Ishikawa (cell line): ENCODE results near the gene C15orf40.

Experiments
- CEBPB ChIP-seq: IDR thresholded peaks from 2 replicates; pipeline ENCODE4 v1.6.1; 2012
- CREB1 ChIP-seq: IDR thresholded peaks from 2 replicates; pipeline ENCODE4 v1.6.1; 2012; ENCODE audit warnings: low read depth
- EGR1 ChIP-seq: IDR thresholded peaks from 2 replicates; pipeline ENCODE4 v1.6.1; 2012
- EP300 ChIP-seq: IDR thresholded peaks from 2 replicates; pipeline ENCODE4 v1.6.1; 2012; ENCODE audit warnings: borderline replicate concordance
- FOXM1 ChIP-seq: IDR thresholded peaks from 2 replicates; pipeline ENCODE4 v1.6.1; 2012; ENCODE audit warnings: low read depth, borderline replicate concordance
- NFIC ChIP-seq: IDR thresholded peaks from 2 replicates; pipeline ENCODE4 v1.6.1; 2012
- RAD21 ChIP-seq: IDR thresholded peaks from 2 replicates; pipeline ENCODE4 v1.6.1; 2012; ENCODE audit warnings: low read depth
- TAF1 ChIP-seq: IDR thresholded peaks from 2 replicates; pipeline ENCODE4 v1.6.1; 2012; ENCODE audit warnings: low read depth, mild to moderate bottlenecking
- TCF12 ChIP-seq: IDR thresholded peaks from 2 replicates; pipeline ENCODE4 v1.6.1; 2012; ENCODE audit warnings: low read depth
- TEAD4 ChIP-seq: IDR thresholded peaks from 2 replicates; pipeline ENCODE4 v1.6.1; 2012
- YY1 ChIP-seq: IDR thresholded peaks from 2 replicates; pipeline ENCODE4 v1.6.1; 2012; ENCODE audit warnings: low read depth
- ZBTB7A ChIP-seq: IDR thresholded peaks from 2 replicates; pipeline ENCODE4 v1.6.1; 2012; ENCODE audit warnings: low read depth
- TF ChIP-seq, protein P1 (sequence below): IDR thresholded peaks from 2 replicates; pipeline ENCODE4 v1.6.1; 2012; ENCODE audit warnings: low read depth, mild to moderate bottlenecking
- TF ChIP-seq, protein P2 (sequence below): IDR thresholded peaks from 2 replicates; pipeline ENCODE4 v1.6.1; 2012
- TF ChIP-seq, protein P3 (sequence below): IDR thresholded peaks from 2 replicates; pipeline ENCODE4 v1.6.1; 2012

Gene C15orf40

DNA sequence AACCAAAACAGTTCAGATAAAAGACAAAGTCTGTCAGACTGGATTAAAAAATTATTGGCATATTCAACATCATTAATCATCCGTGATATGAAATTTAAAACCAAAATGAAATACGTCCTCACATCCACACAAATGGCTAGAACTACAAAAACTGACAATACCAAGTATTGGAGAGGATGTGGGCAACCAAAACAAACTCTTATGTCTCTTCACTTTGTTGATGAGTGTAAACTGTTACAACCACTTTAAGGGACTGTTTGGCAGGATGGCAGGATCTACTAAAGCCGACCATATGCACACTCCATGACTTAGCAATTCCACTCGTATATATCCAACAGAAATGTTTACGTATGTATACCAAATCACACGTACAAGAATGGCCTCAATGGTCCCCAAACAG, 24.8 kb upstream of the C15orf40 start:
- TF ChIP-seq, protein P1, sequence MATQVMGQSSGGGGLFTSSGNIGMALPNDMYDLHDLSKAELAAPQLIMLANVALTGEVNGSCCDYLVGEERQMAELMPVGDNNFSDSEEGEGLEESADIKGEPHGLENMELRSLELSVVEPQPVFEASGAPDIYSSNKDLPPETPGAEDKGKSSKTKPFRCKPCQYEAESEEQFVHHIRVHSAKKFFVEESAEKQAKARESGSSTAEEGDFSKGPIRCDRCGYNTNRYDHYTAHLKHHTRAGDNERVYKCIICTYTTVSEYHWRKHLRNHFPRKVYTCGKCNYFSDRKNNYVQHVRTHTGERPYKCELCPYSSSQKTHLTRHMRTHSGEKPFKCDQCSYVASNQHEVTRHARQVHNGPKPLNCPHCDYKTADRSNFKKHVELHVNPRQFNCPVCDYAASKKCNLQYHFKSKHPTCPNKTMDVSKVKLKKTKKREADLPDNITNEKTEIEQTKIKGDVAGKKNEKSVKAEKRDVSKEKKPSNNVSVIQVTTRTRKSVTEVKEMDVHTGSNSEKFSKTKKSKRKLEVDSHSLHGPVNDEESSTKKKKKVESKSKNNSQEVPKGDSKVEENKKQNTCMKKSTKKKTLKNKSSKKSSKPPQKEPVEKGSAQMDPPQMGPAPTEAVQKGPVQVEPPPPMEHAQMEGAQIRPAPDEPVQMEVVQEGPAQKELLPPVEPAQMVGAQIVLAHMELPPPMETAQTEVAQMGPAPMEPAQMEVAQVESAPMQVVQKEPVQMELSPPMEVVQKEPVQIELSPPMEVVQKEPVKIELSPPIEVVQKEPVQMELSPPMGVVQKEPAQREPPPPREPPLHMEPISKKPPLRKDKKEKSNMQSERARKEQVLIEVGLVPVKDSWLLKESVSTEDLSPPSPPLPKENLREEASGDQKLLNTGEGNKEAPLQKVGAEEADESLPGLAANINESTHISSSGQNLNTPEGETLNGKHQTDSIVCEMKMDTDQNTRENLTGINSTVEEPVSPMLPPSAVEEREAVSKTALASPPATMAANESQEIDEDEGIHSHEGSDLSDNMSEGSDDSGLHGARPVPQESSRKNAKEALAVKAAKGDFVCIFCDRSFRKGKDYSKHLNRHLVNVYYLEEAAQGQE = no peak
- TF ChIP-seq NFIC (no peak), FOXM1 (no peak), ZBTB7A (no peak), TEAD4 (no peak), EGR1 (no peak), CEBPB (no peak), CREB1 (no peak), YY1 (no peak), EP300 (no peak), TAF1 (no peak), RAD21 (no peak)
- TF ChIP-seq, protein P2, sequence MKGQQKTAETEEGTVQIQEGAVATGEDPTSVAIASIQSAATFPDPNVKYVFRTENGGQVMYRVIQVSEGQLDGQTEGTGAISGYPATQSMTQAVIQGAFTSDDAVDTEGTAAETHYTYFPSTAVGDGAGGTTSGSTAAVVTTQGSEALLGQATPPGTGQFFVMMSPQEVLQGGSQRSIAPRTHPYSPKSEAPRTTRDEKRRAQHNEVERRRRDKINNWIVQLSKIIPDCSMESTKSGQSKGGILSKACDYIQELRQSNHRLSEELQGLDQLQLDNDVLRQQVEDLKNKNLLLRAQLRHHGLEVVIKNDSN = no peak
- TF ChIP-seq, protein P3, sequence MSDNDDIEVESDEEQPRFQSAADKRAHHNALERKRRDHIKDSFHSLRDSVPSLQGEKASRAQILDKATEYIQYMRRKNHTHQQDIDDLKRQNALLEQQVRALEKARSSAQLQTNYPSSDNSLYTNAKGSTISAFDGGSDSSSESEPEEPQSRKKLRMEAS = no peak

DNA sequence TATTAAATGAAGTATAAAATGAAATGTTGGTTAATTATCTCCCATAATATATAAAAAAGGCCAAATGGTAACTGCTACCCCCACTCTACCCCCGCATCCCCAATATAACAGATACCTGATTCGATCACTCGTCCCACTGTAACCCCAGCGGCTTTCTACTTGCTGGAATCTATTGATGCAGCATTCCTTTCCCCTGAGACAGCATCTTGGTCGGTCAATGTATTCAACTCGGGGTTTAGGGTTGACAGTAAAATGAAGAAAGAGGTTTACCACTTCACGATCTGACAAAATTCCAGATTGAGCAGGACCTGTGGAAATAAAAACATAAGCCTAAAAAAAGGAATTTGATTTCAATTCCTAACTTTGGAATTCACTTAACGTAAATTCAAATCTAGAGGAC, 18.6 kb upstream of the C15orf40 start:
- TF ChIP-seq, protein P2 = no peak
- TF ChIP-seq EP300 = no peak
- no peak for TF ChIP-seq TEAD4
- no peak for TF ChIP-seq TAF1
- TF ChIP-seq, protein P3 = no peak
- no peak for TF ChIP-seq EGR1

DNA sequence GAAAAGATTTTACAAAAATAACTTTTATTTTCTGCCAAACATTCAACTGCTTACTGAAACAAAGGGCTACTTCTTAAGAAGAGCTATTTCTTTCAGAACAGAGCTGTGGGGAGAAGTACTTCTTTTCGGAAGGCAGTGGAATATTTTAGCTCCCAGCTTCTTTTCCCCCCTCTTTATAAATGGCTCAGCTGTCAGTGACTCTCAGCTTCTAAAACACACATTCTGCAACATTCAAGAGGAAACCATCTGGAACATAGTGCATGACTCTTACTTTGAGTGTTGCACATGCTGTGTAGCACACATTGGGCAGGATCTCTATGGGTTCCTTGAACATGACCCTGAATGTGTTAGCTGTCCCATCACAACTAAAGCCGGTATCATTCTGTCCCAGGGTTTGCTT, 7.0 kb upstream of the C15orf40 start:
- TF ChIP-seq, protein P3 = no peak
- TF ChIP-seq EGR1 = no peak
- TF ChIP-seq RAD21 = no peak
- TF ChIP-seq TEAD4 = no peak
- no peak for TF ChIP-seq ZBTB7A
- TF ChIP-seq CREB1 = no peak
- no peak for TF ChIP-seq NFIC
- TF ChIP-seq CEBPB = no peak
- no peak for TF ChIP-seq TCF12
- TF ChIP-seq, protein P1 = no peak
- TF ChIP-seq EP300 = no peak
- TF ChIP-seq, protein P2 = no peak
- TF ChIP-seq FOXM1 = no peak
- TF ChIP-seq TAF1 = no peak
- no peak for TF ChIP-seq YY1

DNA sequence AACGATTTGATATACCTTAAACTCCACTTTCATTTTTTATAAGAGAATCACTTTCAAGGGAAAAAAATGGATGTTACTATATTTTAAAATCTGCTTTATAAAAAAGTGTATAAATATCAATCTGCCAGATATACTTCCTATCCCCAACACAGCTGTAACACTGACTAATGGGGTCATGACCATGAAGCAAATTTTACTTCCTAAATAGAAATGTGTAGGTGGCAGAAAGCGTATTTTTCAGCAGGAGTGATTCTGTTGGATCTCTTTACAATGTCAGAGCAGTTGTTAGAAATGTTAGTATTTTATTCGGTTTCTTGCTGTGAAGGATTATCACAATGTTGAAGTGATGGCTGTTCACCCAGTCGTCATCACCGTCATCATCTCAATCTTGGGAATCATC, 5.5 kb upstream of the C15orf40 start:
- TF ChIP-seq RAD21 (no peak), TEAD4 (no peak), EGR1 (no peak), ZBTB7A (no peak), YY1 (no peak), CREB1 (no peak), TCF12 (no peak), NFIC (no peak), CEBPB (no peak), TAF1 (no peak)
- TF ChIP-seq, protein P3 = no peak
- TF ChIP-seq, protein P2 = no peak
- TF ChIP-seq, protein P1 = no peak
